Psoas muscle (tissue), 8 donors: ENCODE results near the gene GID8. TPM values are rescaled to one million over a fixed set of nuclear protein-coding genes. Genes with fewer than 3 reads are reported as not detected.

ENCODE experiments used
- ATAC-seq, 4 donors: fragments of 200-7000 bp; cut with Tn5 transposase; one replicate each; pipeline ENCODE4 v1.9.1; 2020; ENCODE audit warnings: moderate library complexity in 3 of 4, mild to moderate bottlenecking in 2 of 4
- DNase-seq, 2 donors: peaks; one replicate each; pipeline ENCODE4 v3.0.0-alpha.2; 2020
- H3K27ac ChIP-seq: fragments of 200-600 bp; one replicate; pipeline ENCODE4 v1.8.0; 2022
- H3K27me3 ChIP-seq, 3 donors: fragments of 200-600 bp in 1 of 3; one replicate each; pipeline versions ENCODE4 v1.6.1 to v1.8.0; 2013 to 2022; ENCODE audit warnings: low read length in 2 of 3, mild to moderate bottlenecking in 2 of 3, moderate library complexity in 1 of 3; ENCODE audit not compliant: insufficient read depth in 3 of 3
- H3K36me3 ChIP-seq, 2 donors: fragments of 200-600 bp in 1 of 2; one replicate each; pipeline versions ENCODE4 v1.6.1 to v1.8.0; 2013 to 2022; ENCODE audit warnings: low read depth in 1 of 2, mild to moderate bottlenecking in 1 of 2, moderate library complexity in 1 of 2; ENCODE audit not compliant: insufficient read depth in 1 of 2
- H3K4me1 ChIP-seq: fragments of 200-600 bp; one replicate; pipeline ENCODE4 v1.8.0; 2022
- H3K4me3 ChIP-seq: fragments of 200-600 bp; one replicate; pipeline ENCODE4 v1.8.0; 2022; ENCODE audit warnings: mild to moderate bottlenecking
- H3K9me3 ChIP-seq: fragments of 200-600 bp; one replicate; pipeline ENCODE4 v1.8.0; 2022
- CTCF ChIP-seq: fragments of 200-600 bp; IDR thresholded peaks from one replicate; pipeline ENCODE4 v1.8.0; 2022; ENCODE audit warnings: antibody characterized with exemption
- whole genome bisulfite sequencing, 3 donors: extraction: QIAGEN DNeasy Blood & Tissue Kit; methylation state at CpG; one replicate each; pipeline versions ENCODE4 v1.1.6 to v1.1.7; 2013; 5-methylcytosine and 5-hydroxymethylcytosine counted together
- intact Hi-C, 2 donors: fragments of 100-400 bp; cut with DNase I; formaldehyde crosslinking; loops; one replicate each; pipeline versions ENCODE4 v1.11.0 to v1.14.2; 2022
- polyA plus RNA-seq, 3 donors: library from polyadenylated mRNA; stranded (reverse); fragments of 200-250 nt; gene quantifications; one replicate each; pipeline ENCODE4 v1.2.3, GENCODE V29; 2013
- total RNA-seq, 4 donors: library from RNA; stranded (reverse); fragmentation: NEBNext Ultra II Directional in 2 of 4; extraction: Animal tissue kit (Norgen Biotek cat#: 25700) in 2 of 4; gene quantifications; one replicate each; pipeline versions ENCODE4 v1.2.1 to v1.2.4, GENCODE V29; 2021 to 2023
- donor health status: healthy with polysubstance abuse.
- donor health status: DM: no; HTN: no; CAD: no; lungs with moderate emphysema.
- donor health status: Bipolar disorder and iron deficiency.
- donor health status: healthy.
- donor health status: DM: yes; HTN: yes; CAD: no.
- donor health status: DM: no; HTN: no; CAD: no.
- donor health status: DM: no; HTN: no; CAD: no.
- donor health status: DM: yes; HTN: yes; CAD: no.

Gene GID8
- total and polyA plus RNA-seq, 7 donors, result 7.3 to 15.9 (median 14.2) TPM

- intact Hi-C loops, result no loop called here
- no peaks in the 10 kb centered on the region for H3K27me3 ChIP-seq
- H3K4me1 ChIP-seq, result peaks cover 7% of the 10 kb centered on the region
- no peak for DNase-seq
- no peaks in the 10 kb centered on the region for H3K9me3 ChIP-seq
- 50 to 69% (median 54%) methylated on average over 10 of the region's 10 CpGs for WGBS, 3 donors
- H3K27ac ChIP-seq, result no peak overlapping the region
- H3K36me3 ChIP-seq, result peaks cover 11 to 90% of the 10 kb centered on the region in 2 donors
- no peak overlapping the region for H3K4me3 ChIP-seq
- peak in 3 of 4 donors; percentile 29 to 74 (median 52) for ATAC-seq
- no peak for TF ChIP-seq CTCF
Measured at GRCh38 chr20:62946918-62947317, 9.0 kb downstream of the GID8 start.

- H3K27ac ChIP-seq, result no peak overlapping the region
- whole genome bisulfite sequencing, 3 donors, result 88 to 94% (median 92%) methylated on average over 17 of the region's 17 CpGs
- TF ChIP-seq CTCF, result no peak
Measured at GRCh38 chr20:62947532-62948300, 9.8 kb downstream of the GID8 start.

GRCh38 chr20:62949153-62949821 is 11.3 kb downstream of the GID8 start:
- DNase-seq (no peak), ATAC-seq (no peak)
- Histone ChIP-seq H3K27me3 (no peaks in the 10 kb centered on the region), H3K36me3 (peaks cover 4 to 66% of the 10 kb centered on the region in 2 donors), H3K27ac (no peak overlapping the region), H3K4me1 (peaks cover 12% of the 10 kb centered on the region), H3K4me3 (no peak overlapping the region), H3K9me3 (no peaks in the 10 kb centered on the region)
- 92 to 94% (median 94%) methylated on average over 6 of the region's 6 CpGs for WGBS, 3 donors
- intact Hi-C loops, result no loop called here
- TF ChIP-seq CTCF, result no peak

More at GRCh38 chr20:62947532-62948300, 9.8 kb downstream of the GID8 start:
- Histone ChIP-seq H3K4me3 (no peak overlapping the region), H3K9me3 (no peaks in the 10 kb centered on the region), H3K4me1 (peaks cover 7% of the 10 kb centered on the region), H3K27me3 (no peaks in the 10 kb centered on the region), H3K36me3 (peaks cover 11 to 82% of the 10 kb centered on the region in 2 donors)
- DNase-seq (no peak), ATAC-seq (no peak)
- intact Hi-C loops, result no loop called here

- H3K4me3 ChIP-seq, result no peak overlapping the region
Measured at GRCh38 chr20:62949962-62950361, 12.0 kb downstream of the GID8 start.

More at GRCh38 chr20:62949962-62950361, 12.0 kb downstream of the GID8 start:
- no peak for ATAC-seq
- peak in 1 of 2 donors; percentile 12 for DNase-seq
- no peaks in the 10 kb centered on the region for H3K9me3 ChIP-seq
- H3K27me3 ChIP-seq, result no peaks in the 10 kb centered on the region
- peaks cover 3 to 60% of the 10 kb centered on the region in 2 donors for H3K36me3 ChIP-seq
- intact Hi-C loops, result no loop called here
- no peak for TF ChIP-seq CTCF
- peaks cover 12% of the 10 kb centered on the region for H3K4me1 ChIP-seq
- no peak overlapping the region for H3K27ac ChIP-seq
- WGBS, 3 donors, result 88 to 94% (median 93%) methylated on average over 12 of the region's 12 CpGs
